Hematopoietic multipotent progenitor cell (in vitro differentiated cells): Measurements from ENCODE around the gene LRIG1. TPM values are rescaled to one million over a fixed set of nuclear protein-coding genes. Genes with fewer than 3 reads are reported as not detected.
"Not testable (repeated sequence)": the region's sequence is repeated elsewhere in the genome, so short reads cannot be mapped to it uniquely, and the experiment has no call there.

Source experiments
- DNase-seq, 3 donors: peaks; one replicate each; pipeline ENCODE4 v3.0.0-alpha.2; 2011 to 2015; ENCODE audit warnings: low read depth in 2 of 3, low spot score in 2 of 3
- total RNA-seq: library from RNA; depleted of rRNA; stranded (reverse); fragments of >200 nt; gene quantifications from one replicate; pipeline ENCODE4 v1.2.3, GENCODE V29; 2012

Gene LRIG1
- total RNA-seq, 1 donor, result 12.9 TPM

DNA sequence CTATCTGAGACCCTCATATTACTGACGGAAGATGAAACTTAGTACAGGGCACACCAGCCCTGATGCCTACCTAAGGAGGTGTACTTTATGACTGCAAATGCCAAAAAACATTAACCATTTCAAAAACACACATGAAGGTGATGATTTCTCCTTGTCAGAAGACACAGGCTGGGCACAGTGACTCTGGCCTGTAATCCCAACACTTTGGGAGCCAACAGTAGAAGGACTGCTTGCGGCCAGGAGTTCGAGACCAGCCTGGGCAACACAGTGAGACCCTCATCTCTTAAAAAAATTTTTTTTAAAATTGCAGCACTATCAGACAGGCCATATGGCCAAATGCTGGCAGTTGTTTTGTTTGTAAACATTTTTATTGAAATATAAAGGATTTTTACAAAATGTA is 73.5 kb downstream of the LRIG1 start:
- DNase-seq, result no peak

DNA sequence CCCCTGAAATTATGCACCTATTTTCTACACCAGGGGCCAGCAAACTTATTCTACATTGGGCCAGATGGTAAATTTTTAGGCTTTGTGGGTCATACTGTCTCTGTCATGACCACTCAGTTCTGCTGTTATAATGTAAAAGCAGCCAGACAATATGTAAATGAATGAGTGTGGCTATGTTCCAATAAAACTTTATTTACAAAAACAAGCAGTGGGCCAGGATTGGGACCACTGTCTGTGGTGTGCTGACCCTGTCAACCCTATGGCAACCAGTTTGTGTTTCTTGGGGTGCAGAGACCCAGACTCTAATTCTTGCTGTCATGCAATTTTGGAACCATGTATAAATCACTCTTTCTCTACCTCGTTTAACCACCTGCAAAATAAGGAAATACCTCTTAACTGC is 74.7 kb downstream of the LRIG1 start:
- DNase-seq, result no peak

DNA sequence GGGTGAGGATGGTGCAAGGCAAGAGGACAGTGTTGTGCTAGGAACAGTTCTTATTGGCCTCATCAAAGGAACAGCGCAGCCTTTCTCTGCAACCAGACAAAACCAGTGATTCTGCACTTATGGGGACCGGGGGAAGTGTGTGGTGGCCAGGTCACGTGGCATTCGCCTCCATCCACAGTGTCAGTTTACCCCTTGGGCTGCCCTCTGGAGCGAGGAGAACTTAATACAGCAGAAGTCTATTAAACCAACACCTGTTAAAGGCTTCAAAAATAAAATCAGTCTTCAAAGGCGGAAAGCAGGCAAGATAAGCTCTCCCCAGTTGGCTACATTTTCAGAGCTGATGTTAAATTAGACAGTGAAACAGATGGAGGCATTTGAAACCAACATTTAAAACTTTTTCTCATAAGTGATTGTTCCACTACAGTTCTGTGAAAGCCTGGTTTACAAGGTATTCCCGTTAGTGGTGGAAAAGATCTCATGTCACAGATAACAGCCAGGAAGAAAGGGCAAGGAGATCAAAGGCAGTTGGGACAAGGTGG is 75.2 kb downstream of the LRIG1 start:
- no peak for DNase-seq

DNA sequence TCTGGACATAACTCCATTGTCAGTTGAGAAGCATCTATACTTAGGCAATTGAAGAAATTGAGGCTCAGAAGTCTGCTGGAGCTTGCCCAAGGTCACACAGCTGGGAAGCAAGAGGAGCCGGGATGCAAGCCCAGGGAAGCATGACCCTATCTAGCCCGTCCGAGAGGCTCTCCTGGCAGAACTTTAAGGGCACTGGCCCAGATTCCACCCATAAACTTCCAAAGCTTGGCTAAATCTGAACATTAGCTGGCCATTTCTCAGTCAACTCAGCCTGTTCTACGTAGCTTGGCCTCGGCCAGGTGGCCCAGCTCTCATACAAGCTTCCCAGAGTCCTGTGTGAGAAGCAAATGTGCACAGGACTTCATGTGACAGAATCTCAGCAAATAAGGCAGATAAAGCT is 75.8 kb downstream of the LRIG1 start:
- DNase-seq, result no peak

DNA sequence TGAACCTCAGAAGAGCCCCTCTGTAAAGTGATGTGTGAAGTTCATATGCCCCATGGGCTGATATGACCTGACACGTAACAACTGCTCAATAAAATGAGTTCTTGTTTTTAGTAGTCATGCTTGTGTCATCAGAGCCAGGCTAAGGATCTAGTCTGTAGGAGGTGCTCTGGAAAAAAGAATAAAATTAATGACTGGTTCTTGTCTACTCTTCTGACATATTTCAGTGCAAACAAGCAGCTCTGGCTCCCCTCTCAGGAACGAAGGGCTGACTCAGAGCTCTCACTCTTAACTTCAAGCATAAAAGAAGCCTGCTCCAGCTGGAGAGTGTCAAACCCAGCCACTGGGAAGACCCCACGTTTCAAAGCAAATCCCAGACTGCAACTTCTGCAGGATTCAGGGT is 77.0 kb downstream of the LRIG1 start:
- DNase-seq, result no peak

DNA sequence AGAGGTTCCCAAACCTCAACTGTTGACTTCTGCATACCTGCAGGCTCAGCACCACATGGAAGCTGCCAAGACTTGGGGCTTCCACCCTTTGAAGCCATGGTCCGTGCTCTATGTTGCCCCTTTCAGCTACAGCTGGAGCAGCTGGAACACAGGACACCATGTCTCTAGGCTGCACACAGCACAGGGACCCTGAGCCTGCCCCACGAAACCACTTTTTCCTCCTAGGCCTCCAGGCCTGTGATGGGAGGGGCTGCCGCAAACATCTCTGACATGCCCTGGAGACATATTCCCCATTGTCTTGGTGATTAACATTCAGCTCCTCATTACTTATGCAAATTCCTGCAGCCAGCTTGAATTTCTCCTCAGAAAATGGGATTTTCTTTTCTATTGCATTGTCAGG is 78.9 kb downstream of the LRIG1 start:
- DNase-seq, result not testable (repeated sequence)

DNA sequence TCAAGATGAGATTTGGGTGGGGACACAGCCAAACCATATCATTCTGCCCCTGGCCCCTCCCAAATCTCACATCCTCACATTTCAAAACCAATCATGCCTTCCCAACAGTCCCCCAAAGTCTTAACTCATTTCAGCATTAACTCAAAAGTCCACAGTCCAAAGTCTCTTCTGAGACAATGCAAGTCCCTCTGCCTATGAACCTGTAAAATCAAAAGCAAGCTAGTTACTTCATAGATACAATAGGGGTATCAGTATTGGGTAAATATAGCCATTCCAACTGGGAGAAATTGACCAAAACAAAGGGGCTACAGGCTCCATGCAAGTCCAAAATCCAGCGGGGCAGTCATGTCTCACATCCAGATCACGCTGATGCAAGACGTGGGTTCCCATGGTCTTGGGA is 79.7 kb downstream of the LRIG1 start:
- not testable (repeated sequence) for DNase-seq

DNA sequence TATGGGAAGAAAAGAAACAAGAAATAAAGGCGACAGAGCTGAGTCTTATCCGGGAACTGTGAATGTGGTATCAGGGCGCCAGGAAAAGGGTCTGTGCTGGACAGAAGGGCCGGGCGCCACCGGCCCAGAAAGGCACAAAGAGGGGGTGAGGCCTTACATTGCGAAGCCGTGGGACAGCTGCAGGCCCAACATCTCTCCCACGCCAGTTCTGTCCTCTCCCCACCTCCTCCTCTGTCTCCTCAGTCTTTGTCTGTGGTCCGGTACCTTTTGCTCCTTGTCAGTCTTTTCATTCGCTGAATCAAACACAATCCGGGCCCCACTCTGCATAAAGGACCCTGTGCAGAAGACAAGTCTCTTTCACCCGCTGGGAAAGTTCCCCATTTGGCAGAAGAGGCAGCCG is 81.8 kb downstream of the LRIG1 start:
- no peak for DNase-seq

DNA sequence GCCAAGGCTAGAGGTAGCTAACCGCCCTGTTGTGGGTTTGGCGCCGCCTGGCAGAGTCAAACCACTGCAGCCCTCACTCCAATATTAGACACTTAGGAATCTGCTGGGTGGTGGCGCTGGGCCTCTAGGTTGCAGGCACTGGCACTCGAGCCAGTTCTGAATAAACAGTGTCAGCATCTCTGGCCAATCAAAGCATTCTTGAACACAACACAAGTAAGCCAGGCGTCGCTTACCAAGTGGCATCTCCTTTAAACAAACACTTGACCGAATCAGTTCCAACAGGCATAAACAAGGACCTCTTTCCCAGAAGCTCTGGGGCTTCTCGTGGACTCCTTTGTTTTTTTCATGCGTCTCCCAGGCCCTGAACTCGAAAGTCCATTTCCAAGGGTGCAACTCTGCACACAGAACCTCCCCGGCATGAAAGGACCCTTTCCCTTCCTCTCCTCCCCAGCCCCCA is 82.3 kb downstream of the LRIG1 start:
- DNase-seq, result no peak

DNA sequence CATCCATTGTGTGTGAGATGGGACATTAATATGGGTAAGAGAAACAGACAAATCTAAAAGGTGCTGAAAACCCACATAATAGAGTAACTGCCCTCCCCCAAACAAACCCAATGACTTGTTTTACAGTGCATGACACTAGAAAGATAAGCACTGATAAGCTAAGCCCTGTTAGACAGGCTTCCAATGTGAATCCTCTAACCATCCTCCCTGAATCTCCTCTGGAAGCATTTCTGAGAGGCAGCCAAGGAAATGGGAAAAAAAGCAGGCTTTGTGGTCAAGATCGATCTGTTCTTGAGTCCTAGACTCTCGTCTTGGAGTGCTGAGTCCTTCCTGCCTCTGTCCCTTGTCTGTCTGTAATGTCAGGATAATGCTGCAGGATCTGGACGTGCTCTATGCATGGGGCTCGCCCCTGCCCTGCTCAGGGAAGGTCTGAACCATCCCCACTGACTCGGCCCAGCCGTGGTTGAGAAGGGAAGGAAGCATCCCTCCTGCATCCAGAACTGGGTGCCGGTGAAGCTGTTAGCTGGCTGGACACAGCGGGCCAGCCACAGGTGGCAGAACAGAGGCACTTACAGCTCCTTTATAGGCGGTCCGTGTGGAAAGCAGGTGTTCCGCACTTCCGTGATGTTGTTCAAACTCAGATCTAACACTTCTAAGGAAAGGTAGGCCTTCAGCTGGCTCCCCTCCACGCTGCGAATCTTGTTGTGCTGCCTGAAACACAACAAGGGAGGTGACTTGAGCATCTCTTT is 84.1 kb downstream of the LRIG1 start:
- DNase-seq, result no peak

DNA sequence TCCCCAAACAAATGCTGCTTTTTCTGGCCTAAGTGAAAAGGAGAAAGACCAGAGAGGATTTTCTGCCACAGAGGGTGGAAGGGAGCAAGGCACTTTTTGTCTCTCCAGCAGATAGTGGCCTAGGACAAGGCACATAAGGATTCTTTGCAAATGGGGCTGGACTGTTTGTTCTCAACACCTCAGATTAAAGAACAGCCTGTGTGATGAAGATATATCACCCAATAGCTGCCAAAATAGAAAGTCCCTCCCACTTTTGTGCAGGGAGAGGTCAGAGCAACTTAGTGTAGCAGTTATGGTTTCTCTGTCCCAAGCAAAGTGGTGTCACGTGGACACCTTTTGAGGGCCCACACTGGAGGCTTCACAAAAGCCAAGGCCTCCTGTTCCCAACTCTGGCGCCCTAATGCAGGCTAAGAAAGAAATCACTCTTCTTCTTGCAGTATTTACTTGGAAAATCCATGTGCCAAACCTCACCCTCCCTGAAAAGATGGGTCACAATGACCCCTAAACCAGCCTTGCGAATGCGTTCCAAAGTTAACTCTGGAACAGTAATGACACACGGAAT is 84.9 kb downstream of the LRIG1 start:
- DNase-seq, result no peak

DNA sequence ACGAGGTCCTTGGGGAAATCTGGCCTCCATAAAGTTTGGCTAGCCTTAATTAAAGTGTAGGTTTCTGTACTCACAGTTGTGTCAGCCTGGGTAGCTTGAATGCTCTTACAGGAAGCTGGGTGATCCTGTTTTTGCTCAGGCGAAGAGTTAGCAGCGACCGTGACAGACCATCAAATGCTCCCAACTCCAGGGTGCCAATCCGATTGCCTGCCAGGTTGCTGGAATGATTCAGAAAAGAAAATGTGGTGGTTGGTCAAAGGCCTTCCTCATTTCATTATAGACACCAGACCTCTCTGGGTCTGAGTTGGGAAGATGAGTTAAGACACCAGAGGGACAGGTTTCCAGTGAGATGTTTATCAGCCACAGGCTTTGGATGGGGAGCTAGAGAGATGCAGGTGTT is 86.0 kb downstream of the LRIG1 start:
- no peak for DNase-seq

DNA sequence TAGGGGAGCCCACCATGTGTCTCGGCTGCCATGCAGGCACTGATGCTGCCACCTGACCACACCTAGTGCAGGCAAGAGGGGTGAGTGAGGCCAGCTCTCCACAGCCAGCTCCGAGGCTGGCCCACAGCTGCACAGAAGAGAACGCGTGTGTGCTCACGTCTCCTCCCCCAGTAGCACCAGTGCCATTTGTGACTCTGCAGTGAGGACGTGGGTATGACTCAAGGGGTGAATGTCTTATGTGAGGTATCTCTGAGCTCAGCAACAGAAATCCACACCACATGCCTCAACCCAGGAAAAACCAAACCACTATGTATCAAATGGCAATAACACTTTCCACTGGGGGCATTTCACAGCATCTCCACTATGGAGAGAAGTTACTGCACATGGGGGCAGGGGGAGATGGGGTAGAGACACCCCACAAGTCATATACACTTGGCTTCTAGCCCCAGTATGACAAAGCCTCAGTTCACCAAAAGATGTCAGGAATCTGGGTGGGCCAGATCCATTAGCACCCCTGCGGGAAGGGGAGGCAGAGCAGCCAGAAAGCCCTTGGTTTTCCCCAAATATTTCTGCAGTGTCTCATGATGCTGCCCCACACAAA is 87.6 kb downstream of the LRIG1 start:
- no peak for DNase-seq

DNA sequence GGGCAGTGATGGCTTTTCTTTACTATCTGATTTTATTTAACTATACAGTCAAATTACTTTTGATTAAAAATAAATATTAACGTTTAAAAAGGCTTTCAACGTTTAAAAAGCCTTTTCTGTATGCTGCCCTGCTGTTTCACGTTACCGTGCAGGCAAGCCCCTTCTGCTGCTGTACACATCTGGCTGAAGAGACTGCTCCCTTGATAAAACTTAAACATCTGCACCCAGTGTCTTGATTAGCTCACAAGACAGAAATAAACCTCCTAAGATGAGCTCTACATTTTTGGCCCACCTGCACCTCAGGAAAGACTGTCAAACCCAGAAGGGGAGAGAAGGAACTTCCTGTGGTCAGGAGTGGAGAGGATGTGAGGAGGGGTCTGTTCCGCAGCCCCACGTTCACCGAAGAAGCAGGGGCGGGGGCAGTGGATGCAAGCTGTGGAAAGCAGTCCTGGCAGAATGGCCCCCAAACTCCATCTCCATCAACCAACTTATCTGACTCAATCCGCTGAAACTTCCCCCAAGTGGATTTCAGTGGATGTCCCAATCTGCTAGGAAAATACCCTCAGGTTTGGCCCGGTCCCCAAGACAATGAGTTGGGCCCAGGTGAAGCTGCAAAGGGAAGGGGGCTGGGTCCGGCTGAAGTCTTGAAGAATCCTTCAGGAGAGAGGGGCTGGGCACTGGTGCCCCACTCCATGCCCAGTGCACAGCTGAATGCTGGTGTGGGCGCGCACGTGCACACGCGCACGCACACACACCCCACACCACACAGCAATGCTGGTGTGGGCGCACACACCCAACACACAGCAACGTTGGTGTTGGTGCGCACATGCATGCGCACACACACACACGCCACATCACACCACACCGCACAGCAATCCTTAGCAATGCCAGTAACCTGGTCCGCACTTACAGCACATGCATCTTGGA is 88.6 kb downstream of the LRIG1 start:
- no peak for DNase-seq

DNA sequence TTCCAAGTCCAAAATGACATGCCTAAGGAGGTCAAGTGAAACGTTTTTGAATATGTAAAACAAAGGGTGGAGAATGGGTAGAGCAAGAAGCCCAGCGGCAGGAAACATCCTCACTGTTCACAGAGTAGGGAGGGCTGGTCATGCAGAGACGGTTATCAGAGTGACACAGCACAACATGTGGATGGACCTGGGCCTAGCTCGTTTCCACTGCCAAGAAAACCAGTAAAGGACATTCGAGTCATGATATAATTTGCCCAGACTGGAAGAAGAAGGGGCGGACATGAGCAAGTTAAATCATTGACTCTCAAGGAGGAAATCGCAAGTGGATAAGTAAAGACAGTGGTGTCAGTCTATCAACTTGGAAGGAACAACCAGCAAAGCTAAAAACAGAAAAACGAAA is 89.3 kb downstream of the LRIG1 start:
- DNase-seq, result no peak

DNA sequence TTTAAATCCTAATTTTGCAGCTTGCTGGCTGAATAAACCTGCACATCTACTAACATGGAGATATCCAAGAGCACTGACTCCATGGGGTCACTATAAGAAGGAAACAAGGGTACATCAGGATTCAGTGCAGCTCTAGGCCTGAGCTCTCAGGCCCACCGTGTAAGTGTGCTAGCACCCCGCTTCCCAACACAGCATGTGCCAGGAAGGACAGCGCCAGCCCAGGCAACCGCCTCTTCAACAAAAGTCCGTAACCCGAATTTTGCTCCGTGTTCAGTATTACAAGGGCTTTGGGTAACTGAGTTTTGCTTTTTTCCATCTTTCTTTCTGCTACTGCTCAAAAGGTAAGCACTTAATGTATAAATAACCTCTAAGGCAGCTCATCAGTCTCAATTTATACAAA is 89.8 kb downstream of the LRIG1 start:
- no peak for DNase-seq

DNA sequence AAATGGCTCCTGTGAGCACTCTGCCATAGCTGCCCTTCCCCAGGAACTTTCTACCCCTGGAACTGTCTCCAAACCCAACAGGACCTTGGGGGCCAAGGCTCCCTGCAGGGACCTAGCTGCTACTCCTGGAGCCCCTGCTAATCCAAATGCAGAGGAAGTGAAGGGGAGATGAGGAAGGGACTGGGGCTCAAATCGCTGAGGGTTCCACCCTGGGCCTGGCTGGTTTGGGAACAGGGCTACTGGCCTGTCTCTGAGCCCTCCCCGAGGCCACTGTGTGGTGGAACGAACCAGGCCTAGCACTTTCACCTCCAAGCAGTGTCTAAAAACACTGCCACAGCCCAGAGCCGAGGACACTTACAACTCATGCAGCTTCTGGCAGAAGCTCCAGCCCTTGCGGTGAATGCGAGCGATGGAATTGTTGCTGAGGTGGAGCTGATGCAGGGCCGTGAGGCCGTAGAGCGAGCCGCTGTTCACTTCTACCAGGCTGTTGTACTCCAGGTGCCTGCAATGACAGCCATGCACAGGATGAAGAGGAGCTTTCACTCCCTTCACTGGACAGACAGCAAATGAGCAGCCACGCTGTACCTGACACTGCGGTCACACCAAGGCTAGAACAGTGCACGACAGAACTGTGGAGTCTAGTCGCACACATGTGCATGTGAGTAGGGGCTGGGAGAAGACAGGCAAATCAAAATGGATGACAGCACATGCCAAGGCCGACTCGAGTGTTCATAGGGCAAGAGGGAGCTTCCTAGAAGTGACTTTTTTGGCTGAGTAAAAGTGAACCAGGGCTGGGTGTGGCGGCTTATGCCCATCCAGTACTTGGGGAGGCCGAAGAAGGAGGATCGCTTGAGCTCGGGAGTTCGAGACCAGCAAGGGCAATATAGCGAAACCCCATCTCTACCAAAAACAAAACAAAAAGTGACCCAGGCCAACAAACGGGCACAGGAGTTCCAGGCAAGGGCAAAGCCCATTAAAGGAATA is 90.8 kb downstream of the LRIG1 start:
- DNase-seq, result no peak

DNA sequence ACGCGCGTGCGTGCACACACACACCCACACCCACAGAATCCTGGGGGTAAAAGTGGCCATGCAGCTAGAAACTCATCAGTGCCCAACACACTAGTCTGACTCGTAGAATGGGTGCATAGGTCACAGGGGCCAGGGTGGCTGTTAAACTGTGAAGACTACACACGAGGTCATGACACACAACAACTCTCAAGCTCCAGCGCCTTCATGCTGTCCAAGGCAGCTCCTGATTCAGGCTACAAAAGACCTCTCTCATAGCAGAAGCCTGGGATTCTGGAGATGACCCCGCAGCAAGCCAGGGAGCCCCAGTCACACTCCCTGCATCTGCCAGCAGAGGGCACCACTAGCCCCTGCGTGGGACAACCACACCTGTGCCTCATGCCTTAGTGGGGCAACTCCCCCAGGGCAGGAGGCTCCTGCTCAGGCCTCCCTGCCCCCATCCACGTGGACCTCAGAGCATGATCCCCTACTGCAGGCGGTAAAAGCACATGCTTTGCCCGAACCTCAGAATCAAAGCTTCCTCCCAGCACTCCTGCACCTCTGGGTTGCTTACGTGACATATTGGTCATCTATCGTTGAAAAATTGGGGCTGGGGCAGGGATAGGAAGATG is 93.1 kb downstream of the LRIG1 start:
- peak; percentile 43 to 73 (median 49) for DNase-seq
